Stimulated activated CD4-positive, alpha-beta T cell treated with anti-CD3 and anti-CD28 coated beads, Interleukin-1b, Interleukin-23, amount 100 ng/mL, for 1 hour (primary cell): Measurements from ENCODE around the gene DPY19L3.
"Not testable (repeated sequence)": the region's sequence is repeated elsewhere in the genome, so short reads cannot be mapped to it uniquely, and the experiment has no call there.

Experiments used
- DNase-seq, 2 donors: peaks; one replicate each; pipeline ENCODE4 v3.0.0-alpha.2; 2020; ENCODE audit warnings: low read depth in 2 of 2

DPY19L3 gene

GRCh38 chr19:32498648-32499200, 93.2 kb downstream of the DPY19L3 start:
- DNase-seq = no peak

DNA sequence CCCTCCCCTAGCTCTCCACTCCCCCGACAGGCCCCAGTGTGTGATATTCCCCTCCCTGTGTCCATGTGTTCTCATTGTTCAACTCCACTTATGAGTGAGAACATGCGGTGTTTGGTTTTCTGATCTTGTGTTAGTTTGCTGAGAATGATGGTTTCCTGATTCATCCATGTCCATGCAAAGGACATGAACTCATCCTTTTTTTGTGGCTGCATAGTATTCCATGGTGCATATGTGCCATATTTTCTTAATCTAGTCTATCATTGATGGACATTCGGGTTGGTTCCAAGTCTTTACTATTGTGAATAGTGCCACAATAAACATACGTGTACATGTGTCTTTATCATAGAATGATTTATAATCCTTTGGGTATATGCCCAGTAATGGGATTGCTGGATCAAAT, 106.9 kb downstream of the DPY19L3 start:
- not testable (repeated sequence) for DNase-seq

- DNase-seq = no peak
Observed at GRCh38 chr19:32519023-32519422, 113.5 kb downstream of the DPY19L3 start.

DNA sequence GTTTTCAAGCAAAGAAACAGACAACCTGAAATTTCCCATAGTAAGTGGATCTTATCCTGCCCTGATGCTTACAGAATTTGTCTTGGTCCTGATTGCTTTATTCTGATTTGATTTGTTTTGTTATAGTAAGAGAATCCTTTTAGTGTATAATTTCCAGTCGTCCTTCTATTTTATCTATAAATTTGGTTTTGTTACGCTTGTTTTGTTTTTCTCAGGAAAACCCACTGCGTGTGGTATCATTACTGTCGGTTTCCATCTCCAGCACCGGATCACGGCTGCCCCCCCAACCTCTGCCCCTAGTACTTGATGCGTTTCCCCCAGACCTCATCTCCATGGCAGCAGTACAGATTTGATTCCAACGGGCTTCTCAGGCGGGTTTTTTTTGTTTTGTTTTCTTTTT, 117.4 kb downstream of the DPY19L3 start:
- DNase-seq = no peak

- no peak for DNase-seq
Observed at GRCh38 chr19:32526895-32527294, 121.3 kb downstream of the DPY19L3 start.

DNA sequence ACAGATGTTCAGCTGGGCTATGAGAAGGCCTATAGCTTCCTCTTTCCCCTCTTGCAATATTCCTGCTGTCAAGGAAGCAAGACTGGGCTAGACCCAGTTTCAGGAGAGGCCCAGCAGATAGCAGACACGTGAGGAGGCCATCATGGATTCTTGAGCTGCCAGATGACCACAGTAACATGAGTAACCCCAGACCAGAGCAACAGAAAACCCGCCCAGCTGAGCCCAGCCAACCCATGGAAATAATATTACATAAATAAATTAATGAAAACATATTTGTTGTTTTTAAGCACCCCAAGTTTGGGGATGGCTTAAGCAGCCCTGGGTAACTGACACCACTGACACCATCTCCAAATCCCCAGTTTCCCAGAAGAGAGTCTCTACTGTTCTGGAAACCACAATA, 125.2 kb downstream of the DPY19L3 start:
- DNase-seq = no peak

DNA sequence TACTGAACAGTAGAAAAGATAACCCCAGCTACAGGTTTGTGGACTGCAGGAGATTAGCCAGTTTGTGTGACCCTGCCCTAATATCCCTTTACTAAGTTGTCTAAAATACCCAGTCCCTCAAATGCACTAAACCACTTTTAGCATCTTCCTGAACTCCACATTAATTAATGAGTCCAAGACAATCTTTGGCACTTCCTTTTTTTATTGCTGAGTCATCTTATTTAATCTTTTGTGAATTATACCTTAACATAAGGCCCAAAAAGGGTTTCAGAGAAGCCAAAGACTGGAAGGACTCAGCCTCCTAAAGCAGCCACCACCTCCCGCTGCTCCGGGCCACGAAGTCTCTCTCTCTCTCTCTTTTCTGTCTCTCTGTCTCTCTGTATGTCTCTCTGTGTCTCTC, 126.7 kb downstream of the DPY19L3 start:
- DNase-seq = no peak
